Peyer's patch (tissue), 4 donors: ENCODE results near the gene EVL. TPM values are rescaled to one million over a fixed set of nuclear protein-coding genes. Genes with fewer than 3 reads are reported as not detected.

Experiments used
- DNase-seq, 3 donors: peaks; one replicate each; pipeline ENCODE4 v3.0.0-alpha.2; 2017 to 2019
- H3K27ac ChIP-seq, 4 donors: fragments of 200-600 bp; sonication (generic); one replicate each; pipeline ENCODE4 v1.5.1; 2016 to 2019
- H3K27me3 ChIP-seq, 2 donors: fragments of 200-600 bp; sonication (generic); one replicate each; pipeline ENCODE4 v1.5.1; 2019
- H3K36me3 ChIP-seq, 3 donors: fragments of 200-600 bp; sonication (generic); one replicate each; pipeline ENCODE4 v1.5.1; 2016 to 2019
- H3K4me1 ChIP-seq, 4 donors: fragments of 200-600 bp; sonication (generic); one replicate each; pipeline ENCODE4 v1.5.1; 2016 to 2019
- H3K4me3 ChIP-seq, 4 donors: fragments of 200-600 bp; sonication (generic); 1 replicate in 3 of 4; 2 replicates in 1 of 4; pipeline ENCODE4 v1.5.1; 2016 to 2019; ENCODE audit warnings: mild to moderate bottlenecking in 1 of 4
- H3K9me3 ChIP-seq, 4 donors: fragments of 200-600 bp; sonication (generic); one replicate each; pipeline ENCODE4 v1.5.1; 2016 to 2019; ENCODE audit warnings: mild to moderate bottlenecking in 1 of 4
- CTCF ChIP-seq, 6 experiments: fragments of 450-650 bp in 4 of 6; fragments of 200-600 bp in 2 of 6; sonication (generic) in 1 of 6; IDR thresholded peaks; one replicate each; pipeline ENCODE4 v1.5.1; 2017 to 2019; ENCODE audit warnings: antibody characterized with exemption in 6 of 6, mild to moderate bottlenecking in 3 of 6, moderate library complexity in 1 of 6
- POLR2A ChIP-seq, 2 donors: fragments of 450-650 bp; IDR thresholded peaks; one replicate each; pipeline ENCODE4 v1.5.1; 2017; ENCODE audit warnings: antibody characterized with exemption in 2 of 2, mild to moderate bottlenecking in 2 of 2, moderate library complexity in 2 of 2
- total RNA-seq, 4 donors: library from RNA; depleted of rRNA; stranded (reverse); fragments of >200 nt; gene quantifications; one replicate each; pipeline ENCODE4 v1.1.0, GENCODE V29; 2016

The EVL gene
- total RNA-seq, 4 donors from 2014 or later = 44.9 to 409 (median 110) TPM

GRCh38 chr14:100114109-100114765, 49.0 kb downstream of the EVL start:
- DNase-seq = no peak
- H3K4me3 ChIP-seq = no peak overlapping the region
- no peak for TF ChIP-seq POLR2A (IDR thresholded peaks at IDR 0.05)
- no peak for TF ChIP-seq CTCF (IDR thresholded peaks at IDR 0.05)
- no peak overlapping the region for H3K27ac ChIP-seq
- no peaks in the 10 kb centered on the region for H3K36me3 ChIP-seq
- no peaks in the 10 kb centered on the region for H3K27me3 ChIP-seq
- no peaks in the 10 kb centered on the region for H3K4me1 ChIP-seq
- no peaks in the 10 kb centered on the region for H3K9me3 ChIP-seq

- no peaks in the 10 kb centered on the region for H3K36me3 ChIP-seq
- H3K4me1 ChIP-seq = no peaks in the 10 kb centered on the region
- H3K4me3 ChIP-seq = no peak overlapping the region
- no peaks in the 10 kb centered on the region for H3K9me3 ChIP-seq
- no peak for TF ChIP-seq CTCF (IDR thresholded peaks at IDR 0.05)
- TF ChIP-seq POLR2A (IDR thresholded peaks at IDR 0.05) = no peak
- no peaks in the 10 kb centered on the region for H3K27me3 ChIP-seq
- no peak for DNase-seq
- no peak overlapping the region for H3K27ac ChIP-seq
Observed at GRCh38 chr14:100115236-100115635, 50.0 kb downstream of the EVL start.

- H3K27me3 ChIP-seq = no peaks in the 10 kb centered on the region
- H3K27ac ChIP-seq = no peak overlapping the region
- DNase-seq = no peak
- H3K4me1 ChIP-seq = no peaks in the 10 kb centered on the region
- no peak for TF ChIP-seq CTCF (IDR thresholded peaks at IDR 0.05)
- no peak for TF ChIP-seq POLR2A (IDR thresholded peaks at IDR 0.05)
- no peaks in the 10 kb centered on the region for H3K36me3 ChIP-seq
- H3K4me3 ChIP-seq = no peak overlapping the region
- no peaks in the 10 kb centered on the region for H3K9me3 ChIP-seq
Observed at GRCh38 chr14:100115726-100116125, 50.5 kb downstream of the EVL start.

- no peak for DNase-seq
- H3K36me3 ChIP-seq = no peaks in the 10 kb centered on the region
- H3K27ac ChIP-seq = no peak overlapping the region
- H3K4me1 ChIP-seq = no peaks in the 10 kb centered on the region
- H3K9me3 ChIP-seq = no peaks in the 10 kb centered on the region
- H3K4me3 ChIP-seq = no peak overlapping the region
- no peaks in the 10 kb centered on the region for H3K27me3 ChIP-seq
- TF ChIP-seq CTCF (IDR thresholded peaks at IDR 0.05) = no peak
- no peak for TF ChIP-seq POLR2A (IDR thresholded peaks at IDR 0.05)
Observed at GRCh38 chr14:100116134-100116533, 50.9 kb downstream of the EVL start.

GRCh38 chr14:100117026-100117425, 51.8 kb downstream of the EVL start:
- no peak for DNase-seq
- no peaks in the 10 kb centered on the region for H3K4me1 ChIP-seq
- TF ChIP-seq CTCF (IDR thresholded peaks at IDR 0.05) = no peak
- H3K9me3 ChIP-seq = no peaks in the 10 kb centered on the region
- no peak overlapping the region for H3K27ac ChIP-seq
- no peaks in the 10 kb centered on the region for H3K36me3 ChIP-seq
- H3K27me3 ChIP-seq = no peaks in the 10 kb centered on the region
- no peak overlapping the region for H3K4me3 ChIP-seq
